Testis (tissue), 2 donors: ENCODE data around the gene PIK3C3.
"Not testable (repeated sequence)": the region's sequence is repeated elsewhere in the genome, so short reads cannot be mapped to it uniquely, and the experiment has no call there.

ENCODE experiments used
- CTCF ChIP-seq, 3 experiments: fragments of 450-650 bp in 2 of 3; fragments of 200-600 bp in 1 of 3; sonication (generic) in 1 of 3; IDR thresholded peaks; one replicate each; pipeline ENCODE4 v1.5.1; 2016 to 2019; ENCODE audit warnings: antibody characterized with exemption in 3 of 3, mild to moderate bottlenecking in 2 of 3, moderate library complexity in 1 of 3
- POLR2A ChIP-seq: fragments of 450-650 bp; IDR thresholded peaks from one replicate; pipeline ENCODE4 v1.6.1; 2017; ENCODE audit warnings: antibody characterized with exemption, mild to moderate bottlenecking, moderate library complexity

- not testable (repeated sequence) for TF ChIP-seq CTCF (IDR thresholded peaks at IDR 0.05); POLR2A
Observed at GRCh38 chr18:42049536-42049935, 94.5 kb downstream of the PIK3C3 start.
